ENCODE measurements around the gene ADARB2.

Gene ADARB2

GRCh38 chr10:1216574-1217236 is 520.6 kb downstream of the ADARB2 start:
- TF ChIP-seq CTCF (IDR thresholded peaks at IDR 0.05; ENCODE audit: borderline replicate concordance, insufficient read depth, low read depth, low read length) = no peak
- no peak overlapping the region for H3K4me3 ChIP-seq (ENCODE audit: low read depth, low read length)

GRCh38 chr10:1215862-1216573 is 521.3 kb downstream of the ADARB2 start:
- no peak overlapping the region for H3K4me3 ChIP-seq (ENCODE audit: low read depth, low read length)
- TF ChIP-seq CTCF (IDR thresholded peaks at IDR 0.05; ENCODE audit: borderline replicate concordance, insufficient read depth, low read depth, low read length) = no peak

GRCh38 chr10:1214882-1215540 is 522.3 kb downstream of the ADARB2 start:
- H3K4me3 ChIP-seq (ENCODE audit: low read depth, low read length) = no peak overlapping the region
- no peak for TF ChIP-seq CTCF (IDR thresholded peaks at IDR 0.05; ENCODE audit: borderline replicate concordance, insufficient read depth, low read depth, low read length)

GRCh38 chr10:1214071-1214675 is 523.2 kb downstream of the ADARB2 start:
- TF ChIP-seq CTCF (IDR thresholded peaks at IDR 0.05; ENCODE audit: borderline replicate concordance, insufficient read depth, low read depth, low read length) = no peak
- H3K4me3 ChIP-seq (ENCODE audit: low read depth, low read length) = no peak overlapping the region

- no peak overlapping the region for H3K4me3 ChIP-seq (ENCODE audit: low read depth, low read length)
- TF ChIP-seq CTCF (IDR thresholded peaks at IDR 0.05; ENCODE audit: borderline replicate concordance, insufficient read depth, low read depth, low read length) = no peak
Observed at GRCh38 chr10:1213252-1214070, 523.9 kb downstream of the ADARB2 start.

- TF ChIP-seq CTCF (IDR thresholded peaks at IDR 0.05; ENCODE audit: borderline replicate concordance, insufficient read depth, low read depth, low read length) = no peak
- H3K4me3 ChIP-seq (ENCODE audit: low read depth, low read length) = no peak overlapping the region
Observed at GRCh38 chr10:1212571-1213141, 524.7 kb downstream of the ADARB2 start.

Measured in GM12875 (cell line).